ENCODE data around the gene ESRRB.

Gene ESRRB

GRCh38 chr14:76407449-76408150, 31.7 kb downstream of the ESRRB start:
- H3K9ac ChIP-seq (ENCODE audit: low read depth, low read length, poor library complexity, severe bottlenecking) = no peak overlapping the region

GRCh38 chr14:76408877-76409276, 32.9 kb downstream of the ESRRB start:
- no peaks in the 10 kb centered on the region for H3K9me3 ChIP-seq (ENCODE audit: insufficient read depth, low read depth, low read length)
- no peak overlapping the region for H3K4me2 ChIP-seq (ENCODE audit: low read depth, low read length, poor library complexity, severe bottlenecking)
- H3F3A ChIP-seq (ENCODE audit: low read depth) = no peaks in the 10 kb centered on the region
- H3K4me3 ChIP-seq (ENCODE audit: low read length, poor library complexity, severe bottlenecking) = no peak overlapping the region
- H3K27me3 ChIP-seq (ENCODE audit: insufficient read depth, low read length, poor library complexity, severe bottlenecking) = no peaks in the 10 kb centered on the region
- no peaks in the 10 kb centered on the region for H4K20me1 ChIP-seq (ENCODE audit: insufficient read depth, low read length, poor library complexity, severe bottlenecking)
- TF ChIP-seq, protein P1, sequence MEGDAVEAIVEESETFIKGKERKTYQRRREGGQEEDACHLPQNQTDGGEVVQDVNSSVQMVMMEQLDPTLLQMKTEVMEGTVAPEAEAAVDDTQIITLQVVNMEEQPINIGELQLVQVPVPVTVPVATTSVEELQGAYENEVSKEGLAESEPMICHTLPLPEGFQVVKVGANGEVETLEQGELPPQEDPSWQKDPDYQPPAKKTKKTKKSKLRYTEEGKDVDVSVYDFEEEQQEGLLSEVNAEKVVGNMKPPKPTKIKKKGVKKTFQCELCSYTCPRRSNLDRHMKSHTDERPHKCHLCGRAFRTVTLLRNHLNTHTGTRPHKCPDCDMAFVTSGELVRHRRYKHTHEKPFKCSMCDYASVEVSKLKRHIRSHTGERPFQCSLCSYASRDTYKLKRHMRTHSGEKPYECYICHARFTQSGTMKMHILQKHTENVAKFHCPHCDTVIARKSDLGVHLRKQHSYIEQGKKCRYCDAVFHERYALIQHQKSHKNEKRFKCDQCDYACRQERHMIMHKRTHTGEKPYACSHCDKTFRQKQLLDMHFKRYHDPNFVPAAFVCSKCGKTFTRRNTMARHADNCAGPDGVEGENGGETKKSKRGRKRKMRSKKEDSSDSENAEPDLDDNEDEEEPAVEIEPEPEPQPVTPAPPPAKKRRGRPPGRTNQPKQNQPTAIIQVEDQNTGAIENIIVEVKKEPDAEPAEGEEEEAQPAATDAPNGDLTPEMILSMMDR (conservative IDR thresholded peaks at IDR 0.05; ENCODE audit: low read length) = no peak
- no peaks in the 10 kb centered on the region for H3K79me2 ChIP-seq (ENCODE audit: insufficient read depth, low read length)
- no peak overlapping the region for H2AFZ ChIP-seq (ENCODE audit: low read length)
- no peaks in the 10 kb centered on the region for H3K9me2 ChIP-seq (replicated peaks; ENCODE audit: low read depth, low read length)
- H3K4me1 ChIP-seq (ENCODE audit: insufficient read depth, low read length, poor library complexity, severe bottlenecking) = no peaks in the 10 kb centered on the region
- H3K9ac ChIP-seq (ENCODE audit: low read depth, low read length, poor library complexity, severe bottlenecking) = no peak overlapping the region
- H3K36me3 ChIP-seq (ENCODE audit: insufficient read depth, low read length) = no peaks in the 10 kb centered on the region

More at GRCh38 chr14:76407449-76408150, 31.7 kb downstream of the ESRRB start:
- H3K4me3 ChIP-seq (ENCODE audit: low read length, poor library complexity, severe bottlenecking) = no peak overlapping the region
- H3K79me2 ChIP-seq (ENCODE audit: insufficient read depth, low read length) = no peaks in the 10 kb centered on the region
- H3K27me3 ChIP-seq (ENCODE audit: insufficient read depth, low read length, poor library complexity, severe bottlenecking) = no peaks in the 10 kb centered on the region
- no peak overlapping the region for H2AFZ ChIP-seq (ENCODE audit: low read length)
- no peaks in the 10 kb centered on the region for H3K36me3 ChIP-seq (ENCODE audit: insufficient read depth, low read length)
- H3K4me1 ChIP-seq (ENCODE audit: insufficient read depth, low read length, poor library complexity, severe bottlenecking) = no peaks in the 10 kb centered on the region
- no peaks in the 10 kb centered on the region for H3F3A ChIP-seq (ENCODE audit: low read depth)
- H3K9me2 ChIP-seq (replicated peaks; ENCODE audit: low read depth, low read length) = no peaks in the 10 kb centered on the region
- no peak overlapping the region for H3K4me2 ChIP-seq (ENCODE audit: low read depth, low read length, poor library complexity, severe bottlenecking)
- TF ChIP-seq EZH2phosphoT487 (IDR thresholded peaks at IDR 0.05; ENCODE audit: borderline replicate concordance) = no peak
- TF ChIP-seq, protein P1 (conservative IDR thresholded peaks at IDR 0.05; ENCODE audit: low read length) = no peak
- H4K20me1 ChIP-seq (ENCODE audit: insufficient read depth, low read length, poor library complexity, severe bottlenecking) = no peaks in the 10 kb centered on the region
- H3K9me3 ChIP-seq (ENCODE audit: insufficient read depth, low read depth, low read length) = no peaks in the 10 kb centered on the region

GRCh38 chr14:76412501-76412900, 36.6 kb downstream of the ESRRB start:
- no peaks in the 10 kb centered on the region for H3K79me2 ChIP-seq (ENCODE audit: insufficient read depth, low read length)
- H3K9ac ChIP-seq (ENCODE audit: low read depth, low read length, poor library complexity, severe bottlenecking) = no peak overlapping the region
- no peaks in the 10 kb centered on the region for H4K20me1 ChIP-seq (ENCODE audit: insufficient read depth, low read length, poor library complexity, severe bottlenecking)
- no peak overlapping the region for H3K4me3 ChIP-seq (ENCODE audit: low read length, poor library complexity, severe bottlenecking)
- no peaks in the 10 kb centered on the region for H3K9me3 ChIP-seq (ENCODE audit: insufficient read depth, low read depth, low read length)
- no peaks in the 10 kb centered on the region for H3K36me3 ChIP-seq (ENCODE audit: insufficient read depth, low read length)
- no peak overlapping the region for H3K4me2 ChIP-seq (ENCODE audit: low read depth, low read length, poor library complexity, severe bottlenecking)
- H3K4me1 ChIP-seq (ENCODE audit: insufficient read depth, low read length, poor library complexity, severe bottlenecking) = no peaks in the 10 kb centered on the region
- H2AFZ ChIP-seq (ENCODE audit: low read length) = no peak overlapping the region
- no peaks in the 10 kb centered on the region for H3K27me3 ChIP-seq (ENCODE audit: insufficient read depth, low read length, poor library complexity, severe bottlenecking)
- no peaks in the 10 kb centered on the region for H3K9me2 ChIP-seq (replicated peaks; ENCODE audit: low read depth, low read length)
- TF ChIP-seq, protein P1 (conservative IDR thresholded peaks at IDR 0.05; ENCODE audit: low read length) = no peak
- TF ChIP-seq EZH2phosphoT487 (IDR thresholded peaks at IDR 0.05; ENCODE audit: borderline replicate concordance) = no peak
- no peaks in the 10 kb centered on the region for H3F3A ChIP-seq (ENCODE audit: low read depth)
